Left renal pelvis (tissue), 4 donors: Measurements from ENCODE around the gene TECPR2. TPM values are rescaled to one million over a fixed set of nuclear protein-coding genes. Genes with fewer than 3 reads are reported as not detected.
"Not testable (repeated sequence)": the region's sequence is repeated elsewhere in the genome, so short reads cannot be mapped to it uniquely, and the experiment has no call there.

ENCODE experiments used
- DNase-seq, 4 donors: peaks; one replicate each; pipeline ENCODE4 v3.0.0-alpha.2; 2013; ENCODE audit warnings: low read depth in 4 of 4, low spot score in 3 of 4
- polyA plus RNA-seq, 4 donors: library from polyadenylated mRNA; unstranded; fragments of 120-200 nt; gene quantifications; one replicate each; pipeline ENCODE4 v1.2.1, GENCODE V29; 2013; ENCODE audit not compliant: insufficient read length in 4 of 4

The TECPR2 gene
- polyA plus RNA-seq, 4 donors, result 15.0 to 18.7 (median 17.2) TPM

GRCh38 chr14:102544747-102545460 lies 182.2 kb downstream of the TECPR2 start:
- no peak for DNase-seq

- no peak for DNase-seq
Observed at GRCh38 chr14:102545461-102546265, 182.9 kb downstream of the TECPR2 start.

GRCh38 chr14:102548616-102549240 lies 186.0 kb downstream of the TECPR2 start:
- DNase-seq, result no peak

GRCh38 chr14:102550927-102551401 lies 188.2 kb downstream of the TECPR2 start:
- DNase-seq, result not testable (repeated sequence)

Other genes with a start within 250 kb of the TECPR2 start
- gene WDR20, start 223.0 kb upstream of the TECPR2 start, polyA plus RNA-seq, result 10 to 100 TPM; 23.4 to 32.5 (median 27.9) TPM
- gene MOK, start 57.8 kb upstream of the TECPR2 start, polyA plus RNA-seq, result 10 to 100 TPM; 16.2 to 40.3 (median 25.8) TPM
- gene ZNF839, start 43.2 kb upstream of the TECPR2 start, polyA plus RNA-seq, result 10 to 100 TPM; 10.9 to 19.5 (median 15.1) TPM
- gene CINP, start 51 bp upstream of the TECPR2 start, polyA plus RNA-seq, result 10 to 100 TPM; 32.6 to 47.5 (median 33.9) TPM
- gene ANKRD9, start 146.8 kb downstream of the TECPR2 start, polyA plus RNA-seq, result 1 to 10 TPM; 4.2 to 7.7 (median 5.9) TPM
- gene RCOR1, start 229.7 kb downstream of the TECPR2 start, polyA plus RNA-seq, result 10 to 100 TPM; 37.5 to 42.2 (median 40.7) TPM